Measurements from ENCODE around the gene FAM156A.

DNA sequence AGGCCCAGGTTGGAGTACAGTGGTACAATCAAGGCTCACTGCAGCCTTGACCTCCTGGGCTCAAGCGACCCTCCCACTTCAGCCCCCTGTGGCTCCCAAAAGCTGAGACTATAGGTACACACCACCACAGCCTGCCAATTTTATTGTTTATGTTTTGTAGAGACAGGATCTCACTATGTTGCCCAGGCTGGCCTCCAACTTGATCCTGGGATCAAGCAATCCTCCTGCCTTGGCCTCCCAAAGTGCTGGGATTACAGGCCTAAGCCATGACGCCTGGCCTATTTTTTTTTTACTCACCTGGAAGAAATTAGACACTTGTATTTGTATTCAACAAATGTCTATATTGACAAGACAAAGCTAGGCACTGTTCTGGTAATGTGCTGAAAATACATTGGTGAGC is 25.1 kb downstream of the FAM156A start:
- TF ChIP-seq, protein P1, sequence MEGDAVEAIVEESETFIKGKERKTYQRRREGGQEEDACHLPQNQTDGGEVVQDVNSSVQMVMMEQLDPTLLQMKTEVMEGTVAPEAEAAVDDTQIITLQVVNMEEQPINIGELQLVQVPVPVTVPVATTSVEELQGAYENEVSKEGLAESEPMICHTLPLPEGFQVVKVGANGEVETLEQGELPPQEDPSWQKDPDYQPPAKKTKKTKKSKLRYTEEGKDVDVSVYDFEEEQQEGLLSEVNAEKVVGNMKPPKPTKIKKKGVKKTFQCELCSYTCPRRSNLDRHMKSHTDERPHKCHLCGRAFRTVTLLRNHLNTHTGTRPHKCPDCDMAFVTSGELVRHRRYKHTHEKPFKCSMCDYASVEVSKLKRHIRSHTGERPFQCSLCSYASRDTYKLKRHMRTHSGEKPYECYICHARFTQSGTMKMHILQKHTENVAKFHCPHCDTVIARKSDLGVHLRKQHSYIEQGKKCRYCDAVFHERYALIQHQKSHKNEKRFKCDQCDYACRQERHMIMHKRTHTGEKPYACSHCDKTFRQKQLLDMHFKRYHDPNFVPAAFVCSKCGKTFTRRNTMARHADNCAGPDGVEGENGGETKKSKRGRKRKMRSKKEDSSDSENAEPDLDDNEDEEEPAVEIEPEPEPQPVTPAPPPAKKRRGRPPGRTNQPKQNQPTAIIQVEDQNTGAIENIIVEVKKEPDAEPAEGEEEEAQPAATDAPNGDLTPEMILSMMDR (IDR thresholded peaks at IDR 0.05), result no peak
- TF ChIP-seq POLR2AphosphoS5 (IDR thresholded peaks at IDR 0.05), result no peak
